SH-SY5Y (cell line): ENCODE measurements around the gene CDS2.

Source experiments
- GATA2 ChIP-seq: IDR thresholded peaks from 2 replicates; pipeline ENCODE4 v1.6.1; 2011; ENCODE audit warnings: mild to moderate bottlenecking, low read depth, low read length
- GATA3 ChIP-seq: IDR thresholded peaks from 2 replicates; pipeline ENCODE4 v1.6.1; 2011; ENCODE audit warnings: low read depth, mild to moderate bottlenecking, low read length, moderate library complexity

Gene CDS2

DNA sequence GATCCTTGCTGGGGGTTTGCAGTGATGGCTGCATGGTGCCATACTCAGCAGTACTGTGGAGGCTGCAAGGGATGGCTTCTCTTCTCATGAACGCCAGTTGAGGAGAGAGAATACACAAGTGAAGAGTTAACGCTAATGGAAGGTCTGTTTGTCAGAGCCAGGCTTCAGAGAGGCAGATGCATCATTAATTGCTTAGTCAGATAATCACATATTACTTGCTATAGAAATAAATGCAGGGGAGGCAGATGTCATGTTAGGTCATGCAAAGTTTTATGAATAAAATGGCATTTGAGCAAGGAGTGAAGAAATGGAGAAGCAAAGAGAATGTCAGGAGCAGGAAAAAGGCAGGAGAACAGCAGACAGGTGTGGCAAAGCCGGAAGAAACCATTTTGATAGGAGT is 51.2 kb downstream of the CDS2 start:
- TF ChIP-seq GATA2 (no peak), GATA3 (no peak)

DNA sequence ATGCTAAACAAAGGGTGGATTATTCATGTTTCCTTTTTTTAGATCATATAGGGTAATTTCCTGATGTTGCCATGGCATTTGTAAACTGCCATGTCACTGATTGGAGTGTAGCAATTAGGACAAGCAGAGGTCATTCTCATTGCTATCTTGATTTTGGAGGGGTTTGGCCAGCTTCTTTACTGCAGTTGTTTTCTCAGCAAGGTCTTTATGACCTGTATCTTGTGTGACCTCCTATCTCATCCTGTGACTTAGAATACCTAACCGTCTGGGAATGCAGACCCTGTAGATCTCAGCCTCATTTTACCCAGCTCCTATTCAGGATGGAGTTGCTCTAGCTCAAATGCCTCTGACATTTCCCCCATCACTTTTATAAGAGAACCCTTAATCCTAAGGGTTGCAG is 53.6 kb downstream of the CDS2 start:
- no peak for TF ChIP-seq GATA2
- no peak for TF ChIP-seq GATA3

DNA sequence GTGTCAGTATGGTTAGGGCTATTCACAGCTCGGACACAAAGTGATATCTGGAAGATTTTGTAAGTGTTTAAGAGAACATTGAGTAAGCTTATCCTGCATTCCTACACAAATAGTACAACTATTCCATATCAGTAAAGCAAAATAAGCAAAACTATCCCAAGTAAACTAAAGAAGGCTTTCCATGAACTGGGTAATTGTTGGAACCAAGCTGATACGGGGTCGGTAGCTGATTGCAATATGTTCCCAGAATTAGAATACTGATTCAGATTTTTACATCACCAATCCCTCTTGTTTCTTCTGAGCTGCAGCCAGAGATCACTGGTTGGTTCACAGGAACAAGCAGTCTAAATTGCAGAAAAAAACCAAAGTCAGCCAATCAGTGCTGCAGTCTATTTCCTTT is 54.1 kb downstream of the CDS2 start:
- TF ChIP-seq GATA3, result no peak
- TF ChIP-seq GATA2, result no peak

DNA sequence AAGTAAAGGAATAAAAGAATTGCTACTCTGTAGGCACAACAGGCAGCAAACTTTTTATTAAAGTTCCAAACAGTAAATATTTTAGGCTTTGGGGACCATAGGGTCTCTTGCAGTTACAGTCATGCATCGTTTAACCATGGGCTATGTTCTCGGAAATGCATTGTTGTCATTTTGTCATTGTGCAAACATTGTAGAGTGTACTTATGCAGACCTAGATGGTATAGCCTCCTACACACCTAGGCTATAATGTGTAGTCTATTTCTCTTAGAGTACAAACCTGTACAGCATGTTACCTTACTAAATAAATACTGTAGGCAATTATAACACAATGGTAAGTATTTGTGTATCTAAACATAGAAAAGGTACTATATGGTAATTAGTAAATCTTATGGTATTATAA is 54.7 kb downstream of the CDS2 start:
- no peak for TF ChIP-seq GATA2
- no peak for TF ChIP-seq GATA3

DNA sequence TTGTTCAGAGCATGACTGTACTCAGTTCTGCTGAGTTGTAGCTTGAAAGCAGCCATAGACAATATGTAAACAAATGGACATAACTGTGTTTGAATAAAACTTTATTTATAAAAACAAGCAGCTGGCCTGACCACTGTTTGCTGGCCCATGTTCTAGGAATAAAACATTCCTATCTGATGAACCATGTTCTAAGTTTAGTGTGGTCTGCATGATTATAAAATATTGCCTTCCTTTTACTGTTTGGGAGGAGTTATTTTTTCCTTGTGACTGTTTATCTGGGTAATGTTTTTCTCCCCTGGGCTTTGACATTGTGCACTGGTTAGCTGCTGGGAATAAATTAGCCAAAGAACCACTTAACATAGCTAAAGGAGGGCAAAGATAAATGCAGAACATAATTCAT is 55.1 kb downstream of the CDS2 start:
- TF ChIP-seq GATA3, result no peak
- no peak for TF ChIP-seq GATA2

DNA sequence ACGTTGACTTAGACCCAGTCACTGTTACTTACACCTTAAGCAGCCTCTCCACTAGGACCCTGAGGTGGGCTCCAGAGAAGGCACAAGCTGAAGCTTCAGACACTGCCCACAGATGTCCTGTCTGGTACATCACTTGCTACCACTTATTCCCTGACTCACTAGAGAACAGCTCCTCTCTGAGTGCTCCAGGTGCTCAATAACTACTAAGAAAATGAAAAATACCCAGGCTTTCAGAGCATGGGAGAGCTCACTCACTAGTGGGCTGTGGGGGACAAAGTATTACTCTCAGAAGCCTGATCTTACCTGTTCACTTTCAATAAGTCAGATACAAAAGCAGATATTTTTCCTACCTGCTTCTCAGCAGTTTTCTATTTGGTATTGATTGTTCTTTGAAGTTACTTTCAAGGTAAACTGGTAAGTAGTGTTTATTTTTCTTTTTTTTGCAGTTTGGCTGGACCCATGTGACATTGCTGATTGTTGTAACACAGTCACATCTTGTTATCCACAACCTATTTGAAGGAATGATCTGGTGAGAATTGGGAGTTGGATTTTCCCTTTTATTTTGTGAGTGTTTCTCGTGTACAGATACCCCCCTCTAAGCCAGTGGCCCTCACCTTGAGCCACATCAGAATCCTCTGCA is 55.9 kb downstream of the CDS2 start:
- TF ChIP-seq GATA2 (no peak), GATA3 (no peak)

DNA sequence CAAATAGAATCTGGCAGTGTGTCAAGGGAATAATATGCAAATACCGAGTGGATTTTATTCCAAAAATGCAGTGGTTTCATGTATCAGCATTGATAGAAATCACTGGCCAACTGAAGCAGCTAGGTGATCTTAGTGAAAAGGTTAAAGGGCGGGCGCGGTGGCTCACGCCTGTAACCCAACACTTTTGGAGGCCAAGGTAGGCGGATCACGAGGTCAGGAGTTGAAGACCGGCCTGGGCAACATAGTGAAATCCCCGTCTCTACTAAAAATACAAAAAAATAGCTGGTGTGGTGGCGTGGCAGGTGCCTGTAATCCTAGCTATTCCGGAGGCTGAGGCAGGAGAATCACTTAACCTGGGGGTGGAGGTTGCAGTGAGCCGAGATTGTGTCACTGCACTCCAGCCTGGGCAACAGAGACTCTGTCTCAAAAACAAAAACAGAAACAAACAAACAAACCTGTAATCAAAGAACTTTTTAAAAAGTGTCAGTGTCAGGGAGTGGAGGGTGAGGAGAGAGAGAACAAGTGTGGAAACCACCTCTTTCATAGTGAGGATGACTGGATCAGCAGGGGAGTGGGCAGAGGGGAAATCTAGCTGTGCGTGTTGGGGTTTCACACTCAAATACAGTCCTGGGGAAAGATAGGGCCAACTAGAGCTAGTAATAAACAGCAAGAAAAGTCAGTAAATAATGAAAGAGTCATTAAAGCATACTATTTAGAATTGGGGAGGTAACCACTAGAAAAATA is 57.1 kb downstream of the CDS2 start:
- TF ChIP-seq GATA3 (no peak), GATA2 (no peak)

DNA sequence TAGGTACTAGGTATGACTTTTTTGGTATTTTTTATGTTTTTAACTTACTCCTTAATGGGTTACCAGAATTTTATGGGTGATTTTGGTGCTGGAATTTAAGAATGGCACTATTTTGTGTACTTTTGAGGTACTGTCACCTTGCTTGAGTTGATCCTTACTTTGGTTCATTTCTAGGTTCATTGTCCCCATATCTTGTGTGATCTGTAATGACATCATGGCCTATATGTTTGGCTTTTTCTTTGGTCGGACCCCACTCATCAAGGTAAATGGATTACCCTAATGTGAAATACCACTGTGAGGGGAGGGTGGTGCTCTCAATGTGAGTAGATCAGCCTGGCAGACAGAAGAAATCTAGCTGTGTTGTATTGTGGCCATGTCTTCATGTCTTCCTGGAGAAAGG is 57.9 kb downstream of the CDS2 start:
- no peak for TF ChIP-seq GATA2
- TF ChIP-seq GATA3, result no peak

DNA sequence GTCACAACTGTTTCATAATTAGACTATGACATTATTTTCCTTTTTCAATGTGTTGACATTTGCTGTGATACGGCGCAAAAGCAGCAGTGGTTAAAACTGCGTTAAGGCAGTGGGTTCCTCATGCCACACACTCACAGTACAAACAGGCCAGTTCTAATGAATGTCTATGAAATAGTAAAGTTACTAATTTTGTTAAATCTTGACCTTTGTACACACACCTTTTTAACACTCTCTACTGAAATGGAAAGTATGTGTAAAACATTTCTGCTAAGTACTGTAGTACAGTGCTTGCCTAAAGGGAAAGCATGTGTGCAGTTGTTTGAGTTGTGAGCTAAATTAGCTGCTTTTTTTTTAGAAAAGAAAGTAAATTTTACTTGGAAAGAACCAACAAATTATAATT is 60.3 kb downstream of the CDS2 start:
- no peak for TF ChIP-seq GATA2
- TF ChIP-seq GATA3, result no peak

DNA sequence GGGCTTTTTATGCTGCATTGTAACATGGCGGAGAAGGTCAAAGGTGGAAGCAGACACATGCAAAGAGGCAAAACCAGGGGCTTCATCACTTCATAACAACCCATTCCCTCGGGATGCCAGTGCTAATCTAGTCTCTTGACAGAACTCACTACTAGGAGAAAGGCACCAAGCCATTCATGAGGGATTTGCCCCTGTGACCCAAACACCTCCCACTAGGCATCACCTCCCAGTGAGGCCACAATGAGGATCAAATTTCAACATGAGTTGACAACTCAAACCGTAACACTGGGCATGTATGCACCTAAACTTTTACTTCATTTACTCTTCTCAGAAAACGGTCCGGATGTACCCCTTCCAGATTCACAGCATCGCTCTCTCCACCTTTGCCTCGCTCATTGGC is 61.9 kb downstream of the CDS2 start:
- TF ChIP-seq GATA3 (no peak), GATA2 (no peak)

DNA sequence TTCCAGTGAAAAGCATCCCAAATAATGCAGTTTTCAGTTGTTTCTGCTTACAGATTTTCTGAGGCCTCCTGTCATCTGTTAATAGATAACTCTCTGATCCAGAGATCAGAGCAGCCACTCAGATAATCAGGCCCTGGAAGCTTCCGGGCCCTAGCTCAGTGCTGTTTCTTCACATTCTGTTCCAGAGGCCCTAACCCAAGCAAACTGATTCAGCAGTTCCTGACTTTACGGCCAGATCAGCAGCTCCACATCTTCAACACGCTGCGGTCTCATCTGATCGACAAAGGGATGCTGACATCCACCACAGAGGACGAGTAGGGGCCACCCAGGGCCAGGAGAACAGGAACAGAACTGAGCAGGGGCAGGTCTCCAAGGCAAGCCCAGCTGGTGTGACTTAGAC is 63.1 kb downstream of the CDS2 start:
- no peak for TF ChIP-seq GATA2
- TF ChIP-seq GATA3, result no peak

DNA sequence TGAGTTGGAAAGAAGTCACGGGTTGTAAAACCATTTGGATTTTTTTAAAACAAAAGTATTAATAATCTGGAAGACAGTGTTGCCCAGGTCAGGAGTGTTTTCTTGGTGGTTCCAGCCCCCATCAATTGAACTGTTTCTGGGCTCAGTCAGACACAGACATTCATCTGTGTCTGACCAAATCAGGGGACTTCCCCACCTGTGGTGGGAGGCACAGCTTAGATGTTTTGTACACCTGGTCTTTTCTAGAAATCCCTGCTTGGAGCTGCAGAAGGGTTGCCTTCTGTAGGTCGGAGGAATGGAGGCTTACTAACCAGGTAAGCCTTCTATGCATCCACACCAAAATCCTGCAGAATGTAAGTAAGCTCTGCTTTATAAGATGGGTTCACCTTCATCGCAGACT is 63.6 kb downstream of the CDS2 start:
- no peak for TF ChIP-seq GATA3
- no peak for TF ChIP-seq GATA2

DNA sequence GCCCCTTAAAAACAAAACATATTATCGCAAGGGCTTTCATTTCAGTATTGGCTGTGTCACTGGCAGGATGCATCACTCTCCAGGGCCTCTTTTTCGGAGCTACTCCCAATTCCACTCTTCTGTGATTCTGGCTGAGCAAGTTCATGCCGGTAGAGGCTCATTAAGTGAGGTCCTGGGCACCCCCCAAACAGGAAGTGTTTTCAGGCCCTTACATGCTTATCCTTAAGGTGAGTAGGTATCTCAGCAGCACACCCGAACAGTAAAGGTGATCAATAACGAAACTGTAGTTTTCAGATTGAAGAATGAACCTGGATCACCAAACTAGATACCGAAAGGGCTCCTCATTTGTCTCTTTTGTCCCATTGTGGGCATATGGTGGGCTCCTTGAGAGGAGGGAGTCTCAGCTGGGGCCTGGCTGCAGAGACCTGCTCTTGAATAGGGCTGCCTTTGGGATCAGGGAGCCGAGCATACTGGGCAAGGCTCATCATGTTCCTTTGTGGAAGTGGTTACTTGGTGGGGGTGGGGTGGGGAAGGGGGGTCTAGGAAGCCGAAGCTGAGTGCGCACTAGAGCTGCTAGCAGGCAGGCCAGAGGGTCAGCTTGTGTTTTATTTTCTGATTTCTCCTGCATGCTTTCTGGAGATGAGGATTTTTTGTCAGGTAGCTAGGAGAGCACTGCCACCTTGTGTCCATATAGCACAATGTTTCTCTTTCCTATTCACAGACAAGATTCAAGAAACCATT is 65.2 kb downstream of the CDS2 start:
- no peak for TF ChIP-seq GATA2
- no peak for TF ChIP-seq GATA3

DNA sequence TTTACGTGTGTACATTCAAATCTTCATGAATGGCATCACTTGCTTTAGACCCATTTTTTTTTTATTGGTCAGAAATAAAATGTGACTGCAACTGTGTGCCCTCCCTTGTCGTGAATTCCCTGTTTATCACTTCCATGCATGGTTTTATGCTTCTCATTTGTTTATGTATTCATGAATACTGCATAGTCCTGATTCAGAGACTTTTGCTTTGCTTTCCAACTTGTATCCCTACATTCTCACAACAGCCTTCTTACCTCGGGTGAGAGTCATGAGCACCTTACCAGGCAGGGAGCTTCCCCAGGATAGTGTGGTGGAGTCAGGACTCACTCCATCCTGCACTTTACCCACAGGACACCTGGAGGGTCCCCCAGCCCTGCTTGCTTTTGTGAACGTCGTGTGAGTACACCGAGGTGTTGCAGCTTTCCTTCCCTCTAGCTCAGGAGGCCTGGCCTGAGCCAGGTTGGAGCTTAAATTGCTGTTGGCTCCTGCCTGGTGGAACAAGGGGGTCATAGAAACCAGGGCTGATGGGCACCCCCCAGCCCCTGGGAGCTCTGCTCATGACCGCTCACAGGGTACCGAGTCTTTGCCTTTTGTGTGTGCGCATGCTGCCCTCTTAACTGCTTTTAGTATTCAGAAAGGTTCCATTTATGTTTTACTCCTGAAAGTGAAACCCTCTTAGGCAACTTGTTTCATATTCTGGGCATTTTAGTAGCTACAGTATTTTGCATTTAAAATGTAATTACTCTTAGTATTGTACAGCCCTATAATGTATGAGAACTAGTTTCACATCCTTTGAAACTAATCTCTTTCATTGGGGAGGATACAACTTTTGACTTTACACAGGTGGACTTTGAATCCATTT is 66.0 kb downstream of the CDS2 start:
- no peak for TF ChIP-seq GATA2
- TF ChIP-seq GATA3, result no peak

DNA sequence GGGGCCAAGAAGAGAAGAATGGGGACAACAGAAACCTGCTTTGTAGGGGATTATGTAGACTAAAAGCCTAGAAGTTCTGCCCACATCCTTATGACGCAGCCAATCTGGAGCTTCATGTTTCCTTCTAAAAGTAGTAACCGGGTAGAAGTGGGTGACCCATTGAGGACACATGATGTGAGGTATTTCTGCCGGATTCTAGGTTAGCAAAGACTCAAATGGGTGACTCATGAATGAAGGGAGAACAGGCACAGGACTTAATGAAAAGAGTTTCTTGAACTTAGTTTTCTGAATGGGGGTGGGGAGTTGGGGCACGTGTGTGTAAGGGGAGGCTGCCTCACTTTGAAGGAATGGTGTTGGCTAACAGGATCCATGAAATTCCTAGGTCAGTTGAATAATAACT is 68.8 kb downstream of the CDS2 start:
- TF ChIP-seq GATA2, result no peak

DNA sequence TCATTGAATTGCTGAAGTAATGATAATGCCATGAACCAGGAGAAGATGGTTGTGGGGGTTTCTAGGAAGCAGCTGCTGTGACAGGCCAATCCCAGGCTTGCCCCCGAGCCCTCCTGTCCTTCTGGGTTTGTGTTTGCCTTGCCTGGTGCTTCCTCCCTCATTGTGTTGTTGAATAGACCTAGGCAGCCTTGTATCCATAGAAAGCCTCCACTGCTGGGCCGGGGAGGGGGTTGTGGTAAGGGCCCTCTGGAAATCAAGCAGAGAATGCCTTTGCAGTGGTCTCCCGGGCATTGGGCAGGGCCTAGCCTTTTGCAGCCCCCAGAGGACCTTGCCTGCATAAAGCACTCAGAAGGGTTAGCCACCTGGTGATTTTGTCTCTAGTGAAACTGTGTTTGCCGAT is 69.3 kb downstream of the CDS2 start:
- no peak for TF ChIP-seq GATA2
- no peak for TF ChIP-seq GATA3
